Measurements from ENCODE around the gene ZDHHC1.

ZDHHC1 gene

GRCh38 chr16:67406111-67406971, 9.9 kb downstream of the ZDHHC1 start:
- no peak for TF ChIP-seq ZFP3 (CRISPR knock-in tag; IDR thresholded peaks at IDR 0.05)
- TF ChIP-seq, protein P1, sequence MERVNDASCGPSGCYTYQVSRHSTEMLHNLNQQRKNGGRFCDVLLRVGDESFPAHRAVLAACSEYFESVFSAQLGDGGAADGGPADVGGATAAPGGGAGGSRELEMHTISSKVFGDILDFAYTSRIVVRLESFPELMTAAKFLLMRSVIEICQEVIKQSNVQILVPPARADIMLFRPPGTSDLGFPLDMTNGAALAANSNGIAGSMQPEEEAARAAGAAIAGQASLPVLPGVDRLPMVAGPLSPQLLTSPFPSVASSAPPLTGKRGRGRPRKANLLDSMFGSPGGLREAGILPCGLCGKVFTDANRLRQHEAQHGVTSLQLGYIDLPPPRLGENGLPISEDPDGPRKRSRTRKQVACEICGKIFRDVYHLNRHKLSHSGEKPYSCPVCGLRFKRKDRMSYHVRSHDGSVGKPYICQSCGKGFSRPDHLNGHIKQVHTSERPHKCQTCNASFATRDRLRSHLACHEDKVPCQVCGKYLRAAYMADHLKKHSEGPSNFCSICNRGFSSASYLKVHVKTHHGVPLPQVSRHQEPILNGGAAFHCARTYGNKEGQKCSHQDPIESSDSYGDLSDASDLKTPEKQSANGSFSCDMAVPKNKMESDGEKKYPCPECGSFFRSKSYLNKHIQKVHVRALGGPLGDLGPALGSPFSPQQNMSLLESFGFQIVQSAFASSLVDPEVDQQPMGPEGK (CRISPR knock-in tag; IDR thresholded peaks at IDR 0.05; ENCODE audit: borderline replicate concordance), result peak; percentile 36; the same call in 1 of the 2 replicates
- ATAC-seq, result peak; percentile 96

- no peak for ATAC-seq
- no peak for TF ChIP-seq RARB (CRISPR knock-in tag; IDR thresholded peaks at IDR 0.05)
- no peak for TF ChIP-seq GLIS3 (CRISPR knock-in tag; IDR thresholded peaks at IDR 0.05)
- no peak for TF ChIP-seq ZNF8 (CRISPR knock-in tag; IDR thresholded peaks at IDR 0.05)
- no peak for TF ChIP-seq CSRNP3 (CRISPR knock-in tag; IDR thresholded peaks at IDR 0.05)
Measured at GRCh38 chr16:67405336-67405735, 10.9 kb downstream of the ZDHHC1 start.

DNA sequence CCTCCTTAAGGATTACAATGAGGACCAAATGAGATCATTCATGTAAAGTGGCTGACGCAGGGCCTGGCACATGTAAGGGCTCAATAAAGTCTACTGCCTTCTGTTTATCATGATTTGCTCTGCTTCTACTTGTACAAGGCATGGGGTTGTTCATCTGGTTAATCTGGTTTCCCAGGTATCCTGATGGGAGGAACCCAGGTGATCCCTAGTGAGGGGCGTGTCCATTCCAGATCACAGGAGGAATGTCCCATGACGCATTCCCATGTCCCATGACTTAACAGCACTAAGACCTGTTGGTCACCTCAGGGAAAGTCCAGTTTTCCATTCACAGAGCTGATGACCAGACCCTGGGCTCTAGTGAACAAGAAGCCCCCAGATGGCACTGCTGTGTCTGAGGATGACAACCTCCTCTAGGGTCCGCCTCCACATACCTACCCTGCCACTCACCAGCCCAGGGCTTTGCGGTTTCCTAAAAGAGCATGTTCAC, 11.5 kb downstream of the ZDHHC1 start:
- no peak for ATAC-seq
- TF ChIP-seq ESRRG (CRISPR knock-in tag; IDR thresholded peaks at IDR 0.05) (no peak), CSDC2 (CRISPR knock-in tag; IDR thresholded peaks at IDR 0.05) (no peak)

GRCh38 chr16:67403976-67404555, 12.2 kb downstream of the ZDHHC1 start:
- TF ChIP-seq OSR1 (CRISPR knock-in tag; IDR thresholded peaks at IDR 0.05) (no peak), BACH2 (CRISPR knock-in tag; IDR thresholded peaks at IDR 0.05; ENCODE audit: borderline replicate concordance) (no peak), RARB (CRISPR knock-in tag; IDR thresholded peaks at IDR 0.05) (no peak), GLIS3 (CRISPR knock-in tag; IDR thresholded peaks at IDR 0.05) (no peak), TCF4 (CRISPR knock-in tag; IDR thresholded peaks at IDR 0.05; ENCODE audit: borderline replicate concordance) (no peak), CSRNP3 (CRISPR knock-in tag; IDR thresholded peaks at IDR 0.05) (no peak), SNAI2 (CRISPR knock-in tag; IDR thresholded peaks at IDR 0.05) (no peak), ZC3H10 (CRISPR knock-in tag; IDR thresholded peaks at IDR 0.05) (no peak), CSDC2 (CRISPR knock-in tag; IDR thresholded peaks at IDR 0.05) (no peak), ZNF565 (CRISPR knock-in tag; conservative IDR thresholded peaks at IDR 0.05; ENCODE audit: low read depth) (no peak)
- TF ChIP-seq, protein P2, sequence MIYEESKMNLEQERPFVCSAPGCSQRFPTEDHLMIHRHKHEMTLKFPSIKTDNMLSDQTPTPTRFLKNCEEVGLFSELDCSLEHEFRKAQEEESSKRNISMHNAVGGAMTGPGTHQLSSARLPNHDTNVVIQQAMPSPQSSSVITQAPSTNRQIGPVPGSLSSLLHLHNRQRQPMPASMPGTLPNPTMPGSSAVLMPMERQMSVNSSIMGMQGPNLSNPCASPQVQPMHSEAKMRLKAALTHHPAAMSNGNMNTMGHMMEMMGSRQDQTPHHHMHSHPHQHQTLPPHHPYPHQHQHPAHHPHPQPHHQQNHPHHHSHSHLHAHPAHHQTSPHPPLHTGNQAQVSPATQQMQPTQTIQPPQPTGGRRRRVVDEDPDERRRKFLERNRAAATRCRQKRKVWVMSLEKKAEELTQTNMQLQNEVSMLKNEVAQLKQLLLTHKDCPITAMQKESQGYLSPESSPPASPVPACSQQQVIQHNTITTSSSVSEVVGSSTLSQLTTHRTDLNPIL (CRISPR knock-in tag; IDR thresholded peaks at IDR 0.05; ENCODE audit: low read depth), result no peak
- TF ChIP-seq, protein P3, sequence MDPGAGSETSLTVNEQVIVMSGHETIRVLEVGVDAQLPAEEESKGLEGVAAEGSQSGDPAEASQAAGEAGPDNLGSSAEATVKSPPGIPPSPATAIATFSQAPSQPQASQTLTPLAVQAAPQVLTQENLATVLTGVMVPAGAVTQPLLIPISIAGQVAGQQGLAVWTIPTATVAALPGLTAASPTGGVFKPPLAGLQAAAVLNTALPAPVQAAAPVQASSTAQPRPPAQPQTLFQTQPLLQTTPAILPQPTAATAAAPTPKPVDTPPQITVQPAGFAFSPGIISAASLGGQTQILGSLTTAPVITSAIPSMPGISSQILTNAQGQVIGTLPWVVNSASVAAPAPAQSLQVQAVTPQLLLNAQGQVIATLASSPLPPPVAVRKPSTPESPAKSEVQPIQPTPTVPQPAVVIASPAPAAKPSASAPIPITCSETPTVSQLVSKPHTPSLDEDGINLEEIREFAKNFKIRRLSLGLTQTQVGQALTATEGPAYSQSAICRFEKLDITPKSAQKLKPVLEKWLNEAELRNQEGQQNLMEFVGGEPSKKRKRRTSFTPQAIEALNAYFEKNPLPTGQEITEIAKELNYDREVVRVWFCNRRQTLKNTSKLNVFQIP (CRISPR knock-in tag; IDR thresholded peaks at IDR 0.05; ENCODE audit: borderline replicate concordance, low read depth), result no peak
- no peak for ATAC-seq

- no peak for ATAC-seq
- no peak for TF ChIP-seq ZNF565 (CRISPR knock-in tag; conservative IDR thresholded peaks at IDR 0.05; ENCODE audit: low read depth)
- TF ChIP-seq ZFP3 (CRISPR knock-in tag; IDR thresholded peaks at IDR 0.05), result no peak
- no peak for TF ChIP-seq TOX (CRISPR knock-in tag; IDR thresholded peaks at IDR 0.05; ENCODE audit: borderline replicate concordance)
- TF ChIP-seq ZNF70 (CRISPR knock-in tag; IDR thresholded peaks at IDR 0.05), result no peak
- TF ChIP-seq ARNTL (CRISPR knock-in tag; IDR thresholded peaks at IDR 0.05; ENCODE audit: borderline replicate concordance, low read depth), result no peak
- no peak for TF ChIP-seq RARB (CRISPR knock-in tag; IDR thresholded peaks at IDR 0.05)
- TF ChIP-seq ZNF8 (CRISPR knock-in tag; IDR thresholded peaks at IDR 0.05), result no peak
- TF ChIP-seq ZFP30 (CRISPR knock-in tag; IDR thresholded peaks at IDR 0.05), result no peak
- no peak for TF ChIP-seq CSDC2 (CRISPR knock-in tag; IDR thresholded peaks at IDR 0.05)
- no peak for TF ChIP-seq GLIS3 (CRISPR knock-in tag; IDR thresholded peaks at IDR 0.05)
- TF ChIP-seq ESRRG (CRISPR knock-in tag; IDR thresholded peaks at IDR 0.05), result no peak
Measured at GRCh38 chr16:67400901-67401300, 15.4 kb downstream of the ZDHHC1 start.

Data from SK-N-SH treated with all-trans-retinoic acid at 6 μM for 48 hours (cell line).